Stomach (tissue), 19 donors: ENCODE results near the gene DUSP12. TPM values are rescaled to one million over a fixed set of nuclear protein-coding genes. Genes with fewer than 3 reads are reported as not detected.

ENCODE experiments used
- DNase-seq, 2 donors: peaks; one replicate each; pipeline versions ENCODE4 v3.0.0 to v3.0.0-alpha.2; 2013 to 2019
- H3K27ac ChIP-seq, 5 donors: fragments of 200-600 bp in 4 of 5; sonication (generic) in 4 of 5; one replicate each; pipeline ENCODE4 v1.5.1; 2013 to 2019; ENCODE audit warnings: mild to moderate bottlenecking in 1 of 5, moderate library complexity in 1 of 5
- H3K27me3 ChIP-seq, 3 donors: fragments of 200-600 bp; sonication (generic); one replicate each; pipeline ENCODE4 v1.5.1; 2017 to 2019; ENCODE audit warnings: mixed run types in 1 of 3
- H3K36me3 ChIP-seq, 4 donors: fragments of 200-600 bp; sonication (generic); 1 replicate in 3 of 4; 2 replicates in 1 of 4; pipeline ENCODE4 v1.5.1; 2016 to 2019
- H3K4me1 ChIP-seq, 4 donors: fragments of 200-600 bp; sonication (generic); one replicate each; pipeline ENCODE4 v1.5.1; 2016 to 2019
- H3K4me3 ChIP-seq, 4 donors: fragments of 200-600 bp; sonication (generic) in 3 of 4; one replicate each; pipeline ENCODE4 v1.5.1; 2016 to 2019; ENCODE audit warnings: mild to moderate bottlenecking in 1 of 4
- H3K9me3 ChIP-seq, 4 donors: fragments of 200-600 bp; sonication (generic); one replicate each; pipeline ENCODE4 v1.5.1; 2016 to 2019
- CTCF ChIP-seq, 7 experiments: fragments of 450-650 bp in 4 of 7; fragments of 200-600 bp in 3 of 7; sonication (generic) in 3 of 7; IDR thresholded peaks; one replicate each; pipeline ENCODE4 v1.5.1; 2016 to 2019; ENCODE audit warnings: antibody characterized with exemption in 7 of 7, control low read depth in 2 of 7, mild to moderate bottlenecking in 1 of 7
- EP300 ChIP-seq: sonication (generic); formaldehyde crosslinking; IDR thresholded peaks from one replicate; pipeline ENCODE4 v1.6.1; 2017; ENCODE audit warnings: antibody characterized with exemption
- POLR2A ChIP-seq, 4 donors: fragments of 450-650 bp; IDR thresholded peaks; one replicate each; pipeline ENCODE4 v1.6.1; 2016; ENCODE audit warnings: antibody characterized with exemption in 4 of 4, control low read depth in 2 of 4, mild to moderate bottlenecking in 1 of 4, moderate library complexity in 1 of 4
- POLR2AphosphoS5 ChIP-seq, 3 donors: sonication (generic); formaldehyde crosslinking; IDR thresholded peaks; one replicate each; pipeline ENCODE4 v1.6.1; 2016; ENCODE audit warnings: antibody characterized with exemption in 3 of 3
- WGBS, 5 donors: extraction: QIAGEN DNeasy Blood & Tissue Kit in 3 of 5; methylation state at CpG; one replicate each; pipeline versions ENCODE4 v1.1.5 to v1.1.7; 2013 to 2018; 5-methylcytosine and 5-hydroxymethylcytosine counted together
- intact Hi-C: fragments of 100-400 bp; cut with DNase I; formaldehyde crosslinking; loops from one replicate; pipeline ENCODE4 v1.15.1; 2023; ENCODE audit warnings: low total_unique reads
- long read RNA-seq, 10 donors: transcript quantifications; one replicate each; lab custom pipeline, GENCODE V29; 2026
- polyA plus RNA-seq, 3 donors: library from polyadenylated mRNA; stranded (reverse); fragments of 200-250 nt; gene quantifications; one replicate each; pipeline ENCODE4 v1.2.3, GENCODE V29; 2013
- total RNA-seq, 5 donors: library from RNA; depleted of rRNA; stranded (reverse); fragments of >200 nt; gene quantifications; one replicate each; pipeline versions ENCODE4 v1.1.0 to v1.2.3, GENCODE V29; 2014 to 2016
- donor health status: healthy with polysubstance abuse.
- donor health status: Bipolar disorder and iron deficiency.
- donor health status: healthy.

Gene DUSP12
- total RNA-seq (10 to 100 TPM in 4 of 5 donors, 1 to 10 TPM in 1; 1.8 to 39.1 (median 22.2) TPM), polyA plus RNA-seq (10 to 100 TPM; 14.1 to 26.7 (median 20.2) TPM)
- long read RNA-seq, donor 1, partial matches to known transcripts: 0 of 1 reads
- long read RNA-seq, donor 1, other reads (novel, unspliced or antisense): 0 of 1 reads
- long read RNA-seq, donor 2, transcript DUSP12-203 (5 exons, 740 nt): major isoform, 5 of 8 reads
- long read RNA-seq, donor 2, partial matches to known transcripts: 0 of 8 reads
- long read RNA-seq, donor 2, other reads (novel, unspliced or antisense): 0 of 8 reads
- long read RNA-seq, donor 3, transcript DUSP12-201 (6 exons, 1,270 nt): major isoform, 5 of 6 reads
- long read RNA-seq, donor 3, partial matches to known transcripts: 0 of 6 reads
- long read RNA-seq, donor 3, other reads (novel, unspliced or antisense): 0 of 6 reads
- long read RNA-seq, donor 4: 0 reads
- long read RNA-seq, donor 5, partial matches to known transcripts: 0 of 3 reads
- long read RNA-seq, donor 5, other reads (novel, unspliced or antisense): 0 of 3 reads
- long read RNA-seq, donor 6: 0 reads
- long read RNA-seq, donor 7, partial matches to known transcripts: 0 of 11 reads
- long read RNA-seq, donor 7, other reads (novel, unspliced or antisense): 7 of 11 reads
- long read RNA-seq, donor 8, partial matches to known transcripts: 0 of 13 reads
- long read RNA-seq, donor 8, other reads (novel, unspliced or antisense): 6 of 13 reads
- long read RNA-seq, donor 9, partial matches to known transcripts: 0 of 4 reads
- long read RNA-seq, donor 9, other reads (novel, unspliced or antisense): 0 of 4 reads
- long read RNA-seq, donor 10: 0 reads

- Histone ChIP-seq H3K36me3 (peaks cover 24 to 37% (median 36%) of the 10 kb centered on the region in 4 donors), H3K4me1 (peaks cover 9 to 23% (median 17%) of the 10 kb centered on the region in 4 donors), H3K27ac (peak within 1 kb of the TSS; percentile 88 to 95 (median 89)), H3K4me3 (peak within 1 kb of the TSS; percentile 74 to 94 (median 83)), H3K9me3 (no peaks in the 10 kb centered on the region), H3K27me3 (no peaks in the 10 kb centered on the region)
- TF ChIP-seq POLR2A (IDR thresholded peaks at IDR 0.05) (peak in 1 of 4 donors; percentile 21), EP300 (no peak), POLR2AphosphoS5 (IDR thresholded peaks at IDR 0.05) (peak; percentile 69 to 92 (median 70)), CTCF (IDR thresholded peaks at IDR 0.05) (peak in 1 of 7 experiments; percentile 10)
- intact Hi-C loops: loop anchor here (10.0 kb wide), 2 partner anchors 105 to 265 kb away; no protein-coding TSS in a partner anchor
- 0 to 1% (median 0%) methylated on average over 41 to 65 of the region's 65 CpGs for WGBS, 5 donors
- peak; percentile 92 to 98 for DNase-seq
These were observed at the start of gene DUSP12 for GRCh38 chr1:161749509-161750407. Gene DUSP12 (plus strand): TSS chr1:161749786. CDS start chr1:161749802, 16 bp downstream.

- Histone ChIP-seq H3K27me3 (no peaks in the 10 kb centered on the region), H3K36me3 (no peaks in the 10 kb centered on the region), H3K4me1 (no peaks in the 10 kb centered on the region), H3K9me3 (no peaks in the 10 kb centered on the region), H3K4me3 (no peak overlapping the region), H3K27ac (no peak overlapping the region)
- DNase-seq: peak in 1 of 2 donors; percentile 68
- WGBS, 5 donors: 39 to 51% (median 44%) methylated on average over 8 of the region's 8 CpGs
- intact Hi-C loops: no loop called here
- no peak for TF ChIP-seq POLR2A (IDR thresholded peaks at IDR 0.05)
- no peak for TF ChIP-seq EP300
- no peak for TF ChIP-seq CTCF (IDR thresholded peaks at IDR 0.05)
- no peak for TF ChIP-seq POLR2AphosphoS5 (IDR thresholded peaks at IDR 0.05)
These were observed 47.3 kb upstream of the DUSP12 start for GRCh38 chr1:161702250-161702649.

- no peak overlapping the region for H3K4me3 ChIP-seq
- H3K9me3 ChIP-seq: no peaks in the 10 kb centered on the region
- no peaks in the 10 kb centered on the region for H3K27me3 ChIP-seq
- no peak overlapping the region for H3K27ac ChIP-seq
- TF ChIP-seq EP300 (no peak), CTCF (IDR thresholded peaks at IDR 0.05) (no peak), POLR2AphosphoS5 (IDR thresholded peaks at IDR 0.05) (no peak), POLR2A (IDR thresholded peaks at IDR 0.05) (no peak)
- H3K36me3 ChIP-seq: no peaks in the 10 kb centered on the region
- intact Hi-C loops: no loop called here
- H3K4me1 ChIP-seq: no peaks in the 10 kb centered on the region
- 74 to 95% (median 81%) methylated on average over 4 of the region's 4 CpGs for WGBS, 5 donors
- DNase-seq: no peak
These were observed 44.0 kb upstream of the DUSP12 start for GRCh38 chr1:161705537-161705936.
